ENCODE measurements around the gene RFX1. TPM values are rescaled to one million over a fixed set of nuclear protein-coding genes. Genes with fewer than 3 reads are reported as not detected.

The RFX1 gene
- total RNA-seq, 1 donor from 2014 or later: 3.3 TPM

- intact Hi-C loops (cut with DNase I): no loop called here
Observed at GRCh38 chr19:13996928-13997630, 9.0 kb downstream of the RFX1 start.

GRCh38 chr19:13995878-13996765, 10.0 kb downstream of the RFX1 start:
- intact Hi-C loops (cut with DNase I): no loop called here
- Histone ChIP-seq H3K4me1 (no peaks in the 10 kb centered on the region), H3K27ac (no peak overlapping the region), H3K36me3 (peaks cover 0 to 15% of the 10 kb centered on the region in 2 donors), H3K9me3 (no peaks in the 10 kb centered on the region), H3K4me3 (no peak overlapping the region), H3K27me3 (no peaks in the 10 kb centered on the region)
- TF ChIP-seq CTCF (IDR thresholded peaks at IDR 0.05): no peak
- DNase-seq (ENCODE audit: low spot score in 2 of 2): no peak

More at GRCh38 chr19:13996928-13997630, 9.0 kb downstream of the RFX1 start:
- Histone ChIP-seq H3K4me3 (no peak overlapping the region), H3K27ac (no peak overlapping the region), H3K4me1 (no peaks in the 10 kb centered on the region), H3K9me3 (no peaks in the 10 kb centered on the region), H3K36me3 (peaks cover 0 to 9% of the 10 kb centered on the region in 2 donors), H3K27me3 (no peaks in the 10 kb centered on the region)
- TF ChIP-seq CTCF (IDR thresholded peaks at IDR 0.05): no peak
- DNase-seq (ENCODE audit: low spot score in 2 of 2): no peak

- Histone ChIP-seq H3K27ac (no peak overlapping the region), H3K36me3 (peaks cover 0 to 15% of the 10 kb centered on the region in 2 donors), H3K4me3 (no peak overlapping the region), H3K27me3 (no peaks in the 10 kb centered on the region), H3K9me3 (no peaks in the 10 kb centered on the region), H3K4me1 (no peaks in the 10 kb centered on the region)
- intact Hi-C loops (cut with DNase I): no loop called here
- DNase-seq (ENCODE audit: low spot score in 2 of 2): no peak
- TF ChIP-seq CTCF (IDR thresholded peaks at IDR 0.05): no peak
Observed at GRCh38 chr19:13995017-13995728, 10.9 kb downstream of the RFX1 start.

- no peaks in the 10 kb centered on the region for H3K27me3 ChIP-seq
- no peak overlapping the region for H3K4me3 ChIP-seq
- H3K27ac ChIP-seq: no peak overlapping the region
- intact Hi-C loops (cut with DNase I): no loop called here
- no peak for DNase-seq (ENCODE audit: low spot score in 2 of 2)
- H3K4me1 ChIP-seq: no peaks in the 10 kb centered on the region
- H3K36me3 ChIP-seq: peaks cover 0 to 15% of the 10 kb centered on the region in 2 donors
- no peak for TF ChIP-seq CTCF (IDR thresholded peaks at IDR 0.05)
- H3K9me3 ChIP-seq: no peaks in the 10 kb centered on the region
Observed at GRCh38 chr19:13993590-13994300, 12.4 kb downstream of the RFX1 start.

GRCh38 chr19:13992025-13992424, 14.1 kb downstream of the RFX1 start:
- no peak for TF ChIP-seq CTCF (IDR thresholded peaks at IDR 0.05)
- H3K9me3 ChIP-seq: no peaks in the 10 kb centered on the region
- DNase-seq (ENCODE audit: low spot score in 2 of 2): no peak
- peaks cover 0 to 12% of the 10 kb centered on the region in 2 donors for H3K36me3 ChIP-seq
- H3K4me1 ChIP-seq: peaks cover 2 to 6% of the 10 kb centered on the region in 2 donors
- H3K27me3 ChIP-seq: no peaks in the 10 kb centered on the region
- no peak overlapping the region for H3K4me3 ChIP-seq
- no peak overlapping the region for H3K27ac ChIP-seq
- intact Hi-C loops (cut with DNase I): no loop called here
